Activated CD8-positive, alpha-beta memory T cell treated with anti-CD3 and anti-CD28 coated beads for 24 hours (primary cell): ENCODE measurements around the gene KCNQ1.

Experiments used
- DNase-seq: peaks from one replicate; pipeline ENCODE4 v3.0.0-alpha.2; 2020

KCNQ1 gene

DNA sequence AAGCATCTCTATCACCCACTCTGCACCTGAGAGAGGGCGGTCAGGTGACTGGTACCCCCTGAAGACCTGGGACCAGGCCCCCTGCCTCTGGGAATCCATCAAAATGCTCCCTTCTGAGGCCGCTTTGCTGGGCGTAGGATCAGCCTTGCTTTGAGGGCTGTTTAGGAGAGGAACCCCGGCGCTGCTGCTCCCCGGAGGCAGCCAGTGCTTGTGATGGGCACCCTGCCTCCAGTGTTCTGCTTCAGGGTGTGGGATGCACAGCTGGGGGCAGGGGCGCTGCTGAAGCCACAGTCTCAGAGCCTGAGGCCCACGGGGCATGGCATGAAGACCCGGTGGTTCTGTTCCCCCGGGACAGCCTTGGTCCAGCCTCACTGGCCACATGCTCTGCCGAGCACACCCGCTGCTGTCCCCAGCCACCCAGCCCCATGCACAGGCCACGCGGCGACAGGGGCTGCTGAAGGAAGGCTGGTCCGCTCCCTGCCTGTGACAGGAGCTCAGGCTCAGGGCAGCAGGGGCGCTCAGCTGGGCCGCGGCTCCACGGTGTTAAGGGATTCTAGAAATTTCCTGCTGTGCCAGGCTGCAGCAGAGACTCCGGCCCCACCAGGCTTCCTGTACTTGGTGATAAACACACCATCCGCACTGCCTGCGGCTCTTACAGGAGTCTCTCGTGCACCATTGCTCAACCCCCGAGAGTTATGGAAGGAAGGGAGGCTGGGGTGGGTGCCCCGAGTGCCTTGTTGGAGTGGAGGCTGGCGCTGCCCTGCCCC is 91.0 kb downstream of the KCNQ1 start:
- no peak for DNase-seq

DNA sequence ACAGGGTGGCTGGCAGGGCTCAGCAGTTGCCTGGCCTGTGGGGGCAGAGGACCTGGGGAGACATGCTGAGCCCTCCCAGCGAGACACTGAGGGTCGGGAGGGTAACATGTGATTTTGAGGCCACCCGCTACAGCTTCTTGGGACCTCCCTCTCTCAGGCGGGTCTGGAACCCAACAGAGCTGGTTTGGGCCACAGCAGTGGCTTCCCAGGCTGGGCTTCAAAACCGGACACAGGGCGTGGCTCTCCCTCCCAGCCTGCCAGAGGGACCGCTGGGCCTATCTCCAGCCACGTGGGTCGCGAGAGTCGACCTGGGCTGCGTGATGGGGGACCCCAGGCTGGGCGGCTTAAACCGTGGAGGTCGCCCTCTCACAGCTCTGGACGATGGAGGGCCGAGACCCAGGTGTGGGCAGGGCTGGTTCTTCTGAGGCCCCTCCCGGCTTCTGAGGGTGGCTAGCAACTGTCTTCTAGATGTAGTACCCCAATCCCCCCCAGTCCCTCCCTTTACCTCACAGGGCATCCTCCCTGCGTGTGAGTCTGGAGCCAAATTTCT is 91.7 kb downstream of the KCNQ1 start:
- no peak for DNase-seq

DNA sequence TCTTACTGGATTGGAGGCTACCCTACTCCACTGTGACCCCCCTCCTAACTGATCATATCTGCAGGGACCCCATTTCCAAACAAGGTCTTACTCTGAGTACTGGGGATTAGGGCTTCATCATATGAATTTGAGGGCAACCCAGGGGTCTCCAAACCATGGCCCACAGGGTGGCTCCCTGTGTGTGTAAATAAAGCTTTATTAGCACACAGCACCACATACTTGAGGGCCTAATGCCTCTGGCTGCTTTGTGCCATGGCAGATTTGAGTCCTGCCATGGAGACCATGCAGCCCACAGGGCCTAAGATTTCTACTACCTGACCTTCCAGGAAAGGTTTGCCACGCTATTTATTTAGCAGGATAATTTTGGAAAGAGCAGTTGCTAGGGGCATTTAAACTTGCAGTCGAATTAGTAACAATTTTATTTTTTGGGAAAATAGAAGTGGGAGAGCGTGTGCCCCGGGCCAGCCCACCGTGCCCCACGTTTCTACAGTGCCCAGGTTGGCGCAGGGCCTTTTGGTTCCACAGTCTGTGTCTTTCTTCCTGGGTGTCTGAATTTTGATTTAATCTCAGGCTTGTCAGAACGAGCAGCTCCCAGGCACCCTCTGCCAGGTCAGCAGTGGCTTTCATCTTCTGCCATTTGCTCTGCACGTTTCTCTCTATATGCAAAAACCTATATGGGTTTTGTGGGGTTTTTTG is 92.3 kb downstream of the KCNQ1 start:
- no peak for DNase-seq

DNA sequence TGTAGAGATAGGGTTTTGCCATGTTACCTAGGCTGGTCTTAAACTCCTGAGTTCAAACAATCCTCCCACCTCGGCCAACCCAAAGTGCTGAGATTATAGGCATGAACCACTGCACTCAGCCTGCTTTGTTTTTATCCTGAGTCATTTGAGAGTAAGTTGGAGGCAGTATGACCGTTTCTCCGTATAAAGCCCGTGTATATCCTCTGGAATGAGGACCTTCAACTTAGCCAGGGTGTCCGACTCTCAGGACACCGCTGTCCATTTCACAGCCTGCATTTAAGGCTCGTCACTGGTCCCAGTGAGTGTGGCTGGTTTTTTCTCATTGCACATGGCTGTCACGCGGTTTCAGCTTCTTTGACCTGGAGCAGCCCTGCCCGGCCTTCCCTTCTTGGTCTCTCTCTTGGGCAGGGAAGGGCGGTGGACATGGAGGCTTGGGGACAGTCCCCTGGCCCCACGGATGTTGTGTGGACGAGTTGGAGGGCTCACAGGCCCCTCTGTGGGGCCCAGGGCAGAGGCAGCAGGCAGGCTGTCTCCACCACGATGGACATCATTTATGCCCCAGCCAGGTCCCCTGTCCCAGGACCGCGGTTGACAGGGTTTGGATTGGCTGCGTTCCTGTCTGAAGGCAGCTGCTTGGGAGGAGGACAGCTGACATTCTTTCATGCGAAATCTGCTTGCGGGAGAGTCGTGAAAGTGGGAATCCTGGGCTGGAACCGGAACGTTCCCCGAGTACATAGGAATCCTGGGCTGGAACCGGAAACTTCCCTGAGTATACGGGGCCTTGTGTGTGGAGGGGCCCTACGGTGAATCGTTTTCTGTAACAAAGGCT is 93.3 kb downstream of the KCNQ1 start:
- no peak for DNase-seq

DNA sequence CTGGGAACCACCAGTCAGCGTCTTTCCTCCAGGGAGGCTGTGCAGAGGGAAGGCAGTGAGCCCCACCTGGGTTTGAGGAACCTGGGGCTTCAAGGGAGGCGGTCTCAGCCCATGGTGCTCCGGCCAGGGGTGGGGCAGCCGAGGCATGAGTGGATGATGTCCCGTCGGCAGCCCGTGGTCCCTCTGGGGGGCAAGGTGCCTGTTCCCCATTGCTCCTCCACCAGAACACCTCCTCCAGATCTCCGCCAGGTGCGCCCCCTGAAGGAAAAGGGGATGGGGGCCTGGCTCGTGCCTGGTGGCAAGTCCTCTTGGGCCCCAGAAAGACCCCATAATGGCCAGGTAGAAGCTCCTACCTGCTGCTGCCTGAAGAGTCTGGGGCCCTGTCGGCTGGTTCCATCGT is 94.1 kb downstream of the KCNQ1 start:
- no peak for DNase-seq

DNA sequence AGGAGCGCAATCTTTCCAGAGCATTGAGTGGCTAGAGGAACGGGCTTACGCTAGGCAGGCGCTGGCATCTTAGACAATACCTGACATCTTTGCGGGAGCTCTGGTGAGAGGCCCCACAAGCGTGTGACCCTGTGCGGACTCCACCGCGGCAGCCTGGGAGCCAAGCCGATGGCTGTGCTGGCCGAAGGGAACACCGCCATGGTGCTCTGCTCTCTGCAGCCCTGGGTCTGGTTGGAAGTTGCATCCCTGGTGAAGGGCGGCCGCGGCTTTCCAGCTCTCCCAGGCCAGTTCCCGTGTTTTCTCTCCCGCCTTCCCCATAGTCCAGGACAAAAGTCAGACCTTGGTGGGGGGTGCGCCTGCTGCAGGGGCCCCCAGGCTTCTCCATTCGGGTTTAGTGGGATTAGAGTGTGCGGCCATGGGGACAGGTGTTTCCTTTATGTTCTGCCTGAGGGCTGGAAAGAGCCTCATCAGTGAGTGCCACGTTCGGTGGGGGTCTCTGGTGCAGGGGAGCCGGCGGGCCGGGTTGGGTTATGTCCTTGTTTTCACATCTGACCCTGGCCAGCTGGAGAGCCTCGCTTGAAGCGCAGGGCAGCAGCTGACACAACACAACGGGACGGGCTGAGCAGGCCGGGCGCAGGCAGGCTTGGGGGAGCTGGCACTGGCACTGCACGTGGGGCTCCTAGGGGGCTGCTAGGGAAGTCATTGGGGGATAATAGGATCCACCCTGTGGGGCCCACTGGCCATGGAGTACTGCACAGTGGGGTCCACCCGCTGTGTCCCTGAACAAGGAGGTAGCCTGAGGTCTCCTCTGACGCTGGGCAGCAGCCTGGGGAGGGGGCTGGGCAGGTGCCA is 94.8 kb downstream of the KCNQ1 start:
- DNase-seq = no peak

DNA sequence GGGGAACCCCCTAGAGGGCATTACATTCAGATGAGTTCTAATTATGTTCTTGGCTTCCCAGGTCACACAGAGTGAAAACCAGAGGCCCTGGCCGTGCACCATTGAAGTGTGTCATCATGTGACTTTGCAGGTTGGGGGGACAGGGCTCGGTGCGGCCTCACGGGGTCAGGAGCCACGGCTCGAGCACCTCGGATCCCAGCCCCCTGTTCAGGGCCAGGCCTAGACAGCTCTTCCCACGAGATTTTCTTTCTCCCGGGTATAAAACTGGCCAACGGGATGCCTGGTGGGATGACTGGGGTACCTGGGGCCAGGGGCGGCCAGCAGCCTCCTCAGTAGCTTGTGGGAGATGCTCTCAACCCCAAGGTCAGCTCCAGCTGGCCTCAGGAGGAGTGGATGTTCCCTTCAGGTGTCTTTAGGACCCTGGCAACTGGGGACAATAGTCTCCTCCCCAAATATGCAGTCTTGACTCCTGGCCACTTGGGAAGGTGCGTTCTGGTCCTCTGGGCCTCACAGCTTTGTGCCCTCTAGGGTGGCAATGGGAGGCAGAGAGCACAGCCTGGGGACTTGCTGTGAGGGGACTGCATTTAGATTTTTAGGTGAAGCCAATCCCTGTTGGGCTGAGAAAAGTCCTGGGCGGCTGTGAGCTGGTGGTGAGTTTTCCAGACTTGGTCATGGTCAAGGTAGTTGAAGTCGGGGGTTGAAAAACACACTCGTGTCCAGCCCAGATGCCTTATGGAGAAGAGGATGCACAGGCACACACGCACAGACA is 95.6 kb downstream of the KCNQ1 start:
- DNase-seq = no peak

DNA sequence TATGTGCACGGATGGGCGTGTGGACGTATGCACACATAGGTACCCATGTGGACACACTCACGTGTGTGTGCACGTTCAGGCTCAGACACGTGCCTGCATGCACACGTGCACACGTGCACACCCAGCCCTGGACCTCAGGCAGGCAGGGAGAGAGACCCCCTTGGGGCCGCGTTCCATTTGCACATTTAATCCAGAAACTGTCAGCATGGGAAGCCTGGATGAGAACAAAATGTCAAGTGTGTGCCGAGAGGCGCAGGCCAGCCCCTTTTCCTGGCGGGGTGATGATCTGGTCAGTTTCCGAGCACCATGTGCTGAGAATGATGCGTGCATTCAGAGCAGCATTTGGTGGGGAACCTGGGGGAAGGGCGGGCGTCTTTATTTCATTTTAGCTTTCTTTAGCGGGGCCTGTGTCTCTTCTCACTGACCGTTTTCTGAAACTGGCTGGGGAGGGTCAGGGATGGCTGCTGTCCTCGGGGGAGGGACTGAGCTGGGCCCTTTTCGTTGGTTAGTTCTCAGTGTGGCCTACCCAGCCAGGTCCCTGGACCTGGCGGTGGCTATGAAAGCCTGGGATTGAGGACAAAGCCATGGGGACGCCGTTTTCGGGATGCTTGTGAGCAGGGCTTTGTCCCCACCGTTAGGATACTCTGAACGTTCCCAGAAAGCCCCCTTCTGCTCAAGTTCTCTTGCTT is 96.3 kb downstream of the KCNQ1 start:
- no peak for DNase-seq

DNA sequence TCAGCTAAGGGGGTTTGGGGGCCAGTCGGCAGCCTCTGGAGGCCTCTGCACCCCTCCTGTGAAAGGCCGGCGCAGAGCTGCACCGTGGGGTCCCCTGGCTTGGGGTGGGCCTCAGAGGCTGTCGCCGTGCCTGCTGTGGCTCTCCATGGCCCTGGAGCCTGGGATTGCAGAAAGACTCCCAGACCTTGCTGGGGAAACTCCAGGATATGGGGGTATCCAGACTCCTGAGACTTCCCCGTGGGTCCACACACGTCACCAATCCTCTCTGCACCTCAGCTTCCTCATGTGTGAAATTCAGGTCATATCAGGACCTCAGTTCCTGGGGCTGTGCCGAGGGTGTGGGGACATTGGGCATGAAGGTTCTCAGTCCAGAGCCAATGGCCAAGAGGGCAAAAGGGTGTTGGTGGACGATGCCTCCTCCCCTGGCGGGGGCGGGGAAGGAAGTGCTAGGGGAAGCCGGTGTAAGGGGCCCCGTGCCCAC is 97.1 kb downstream of the KCNQ1 start:
- DNase-seq = no peak

DNA sequence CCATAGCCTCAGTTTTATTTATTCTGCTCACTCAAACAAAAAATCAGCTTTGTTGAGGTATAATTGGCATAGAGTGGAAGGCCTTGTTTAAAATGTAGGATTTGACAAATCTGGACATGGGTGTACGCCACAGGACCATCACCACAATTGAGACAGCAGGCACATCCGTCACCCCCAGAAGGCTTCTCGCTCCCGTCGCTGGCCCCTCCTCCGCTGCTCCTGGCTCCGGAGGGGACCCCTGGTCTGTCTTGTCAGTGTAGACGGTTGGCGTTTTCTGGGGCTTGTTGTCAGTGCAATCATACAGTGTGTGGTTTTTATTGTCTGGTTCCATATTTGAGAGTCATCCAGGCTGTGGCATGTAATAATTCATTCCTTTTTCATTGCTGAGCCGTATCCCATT is 97.6 kb downstream of the KCNQ1 start:
- no peak for DNase-seq

DNA sequence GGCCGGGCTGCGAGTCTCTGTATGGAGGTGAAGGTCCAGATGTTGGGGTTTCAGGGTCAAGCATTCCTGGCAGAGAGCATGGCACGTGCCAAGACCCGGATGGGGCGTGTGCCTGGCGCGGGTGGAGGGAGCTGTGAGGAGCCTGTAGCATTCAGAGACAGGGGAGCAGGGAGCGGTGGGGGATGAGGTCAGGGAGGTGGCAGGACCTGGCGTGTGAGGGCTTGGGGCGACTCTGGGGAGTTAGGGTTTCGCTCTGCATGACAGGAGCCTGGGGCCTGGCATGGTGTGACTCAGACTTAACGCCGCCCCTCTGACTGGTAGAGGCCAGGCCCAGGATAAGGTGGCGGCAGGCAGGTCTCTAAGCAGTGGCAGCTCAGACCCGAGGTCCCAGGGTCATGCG is 103.0 kb downstream of the KCNQ1 start:
- DNase-seq = no peak

DNA sequence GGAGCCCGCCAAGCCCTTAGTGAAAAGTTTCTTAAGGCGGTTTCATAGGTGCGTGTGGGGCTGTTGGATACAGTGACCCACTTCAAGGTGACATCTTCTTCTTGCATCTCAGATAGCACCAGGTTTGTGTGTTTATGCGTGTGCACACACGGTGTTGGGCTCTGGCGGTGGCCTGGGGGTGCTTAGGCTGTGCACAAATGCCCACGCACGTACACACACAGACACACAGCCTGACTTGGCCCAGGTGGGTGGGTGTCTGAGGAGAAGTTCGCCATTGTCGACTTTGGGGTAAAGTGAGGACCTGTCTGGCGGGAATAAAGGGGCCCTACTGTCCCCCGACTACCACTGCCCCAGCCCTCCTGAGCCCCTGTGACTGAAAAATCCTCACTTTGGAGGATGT is 103.8 kb downstream of the KCNQ1 start:
- no peak for DNase-seq

DNA sequence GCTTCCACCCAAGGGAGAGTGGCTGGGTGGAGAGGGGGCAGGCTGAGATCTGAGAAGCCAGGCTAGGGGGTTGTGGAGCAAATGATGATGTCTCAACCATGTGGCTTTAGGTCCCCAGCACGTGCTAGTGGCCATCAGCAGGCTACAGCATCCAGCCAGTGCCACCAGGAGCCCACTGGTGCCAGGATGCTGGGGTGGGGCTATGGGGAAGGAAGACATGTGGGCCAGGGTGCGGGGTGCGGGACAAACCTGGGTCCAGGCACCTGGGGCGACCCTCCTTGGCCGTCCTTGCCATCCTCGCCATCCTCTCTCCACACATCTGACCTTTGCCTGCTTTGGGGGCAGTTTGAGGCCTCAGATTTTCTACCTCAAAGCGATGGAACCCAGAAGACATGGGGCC is 104.3 kb downstream of the KCNQ1 start:
- no peak for DNase-seq

DNA sequence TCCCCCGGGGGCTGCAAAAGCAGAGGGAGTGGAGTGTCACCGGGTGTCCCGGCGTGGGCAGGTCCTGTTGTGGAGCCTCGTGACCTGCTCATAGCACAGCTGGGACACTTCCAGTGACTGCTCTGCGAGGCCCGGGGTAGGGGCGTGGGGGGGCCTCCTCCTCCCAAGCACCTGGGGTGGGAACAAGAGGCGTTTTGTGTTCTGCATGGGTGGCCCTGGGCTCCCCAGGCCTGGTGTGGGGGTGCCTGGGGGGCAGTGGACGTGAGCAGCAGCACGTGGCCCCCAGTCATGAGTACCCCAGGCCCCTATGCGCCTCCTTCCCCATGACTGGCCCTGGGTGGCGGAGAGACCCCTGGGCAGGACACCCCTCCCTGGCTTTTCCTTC is 104.7 kb downstream of the KCNQ1 start:
- DNase-seq = no peak

DNA sequence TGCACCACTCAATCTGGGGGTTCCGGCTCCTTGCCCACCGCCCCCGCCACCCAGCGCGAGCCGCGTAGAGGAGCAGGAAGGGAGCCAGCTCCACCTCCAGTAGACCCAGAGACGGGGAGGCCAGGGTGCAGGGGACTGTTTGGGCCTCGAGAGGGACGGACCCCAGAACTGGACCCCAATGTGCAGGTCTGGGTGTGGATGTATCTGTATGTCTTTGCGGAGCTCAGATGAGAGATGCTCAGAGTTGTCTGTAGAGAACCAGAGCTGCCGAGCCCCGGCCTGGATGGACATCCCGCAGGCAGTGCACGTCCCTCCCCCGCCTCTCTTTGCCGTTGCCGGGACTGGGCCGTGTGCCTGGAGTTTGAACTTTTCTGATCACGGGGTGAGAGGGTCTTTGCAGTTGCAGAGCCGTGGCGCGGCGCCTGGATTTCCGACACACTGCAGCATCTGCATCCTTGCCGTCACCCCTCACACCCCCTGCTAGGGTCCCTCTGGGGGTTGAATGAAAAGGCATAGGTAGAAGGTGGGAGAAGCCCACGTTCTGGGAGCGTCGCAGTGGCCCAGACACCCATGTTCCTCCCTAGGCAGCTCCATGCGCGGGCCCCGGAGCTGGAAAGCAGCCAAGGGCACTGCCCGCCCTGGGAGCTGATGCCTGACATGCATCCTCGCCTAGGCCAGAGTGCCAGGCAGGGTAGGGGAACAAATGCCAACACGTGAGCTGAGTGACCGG is 105.2 kb downstream of the KCNQ1 start:
- DNase-seq = no peak

DNA sequence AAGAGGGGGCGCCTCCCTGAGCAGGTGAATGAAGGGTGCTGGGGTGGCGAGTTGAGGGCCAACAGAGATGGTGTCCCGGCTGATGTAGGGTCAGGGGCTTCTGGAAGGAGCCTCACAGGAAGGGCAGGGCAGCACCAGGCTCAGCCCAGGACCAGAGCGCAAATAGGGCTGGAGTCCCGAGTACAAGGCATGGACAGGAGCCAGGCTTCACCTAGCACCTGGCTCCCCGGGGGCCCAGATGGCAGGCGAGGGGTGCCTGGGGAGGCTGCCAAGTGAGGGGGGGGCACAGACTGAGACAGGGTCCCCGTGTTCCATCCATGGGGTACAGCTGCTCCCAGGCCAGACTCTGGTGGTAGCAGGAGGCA is 105.8 kb downstream of the KCNQ1 start:
- DNase-seq = no peak

DNA sequence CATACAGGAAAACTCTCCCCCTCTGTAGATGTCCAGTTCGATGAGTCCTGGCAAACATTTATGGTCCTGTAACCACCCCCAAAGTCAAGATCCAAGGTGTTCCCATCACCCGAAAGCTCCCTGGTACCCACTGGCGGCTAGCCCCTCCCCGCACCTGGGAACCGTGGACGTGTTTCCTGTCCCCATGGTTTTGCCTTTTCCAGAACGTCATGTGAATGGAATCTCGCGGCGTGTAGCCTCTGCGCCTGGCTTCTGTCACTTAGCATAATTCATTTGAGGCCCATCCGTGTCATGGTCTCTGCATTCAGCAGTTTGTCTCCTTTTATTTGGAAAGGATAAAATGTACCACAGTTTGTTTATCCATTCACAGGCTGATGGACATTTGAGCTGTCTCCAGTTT is 106.3 kb downstream of the KCNQ1 start:
- DNase-seq = no peak

DNA sequence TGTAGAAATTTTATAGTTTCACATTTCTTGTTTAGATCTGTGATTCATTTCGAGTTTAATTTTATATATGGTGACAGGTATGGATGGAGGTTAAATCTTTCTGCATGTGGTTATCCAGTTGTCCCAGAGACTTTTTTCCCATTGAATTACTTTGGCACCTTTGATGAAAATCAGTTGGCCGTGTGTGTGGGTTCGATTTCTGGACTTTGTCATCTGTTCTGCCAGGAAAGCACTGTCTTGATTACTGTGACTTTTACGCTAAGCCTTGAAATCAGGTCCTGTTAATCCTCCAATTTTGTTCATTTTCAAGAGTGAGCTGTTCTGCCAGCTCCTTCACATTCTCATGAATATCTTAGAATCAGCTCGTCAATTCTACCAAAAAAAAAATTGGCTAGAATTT is 107.4 kb downstream of the KCNQ1 start:
- no peak for DNase-seq

DNA sequence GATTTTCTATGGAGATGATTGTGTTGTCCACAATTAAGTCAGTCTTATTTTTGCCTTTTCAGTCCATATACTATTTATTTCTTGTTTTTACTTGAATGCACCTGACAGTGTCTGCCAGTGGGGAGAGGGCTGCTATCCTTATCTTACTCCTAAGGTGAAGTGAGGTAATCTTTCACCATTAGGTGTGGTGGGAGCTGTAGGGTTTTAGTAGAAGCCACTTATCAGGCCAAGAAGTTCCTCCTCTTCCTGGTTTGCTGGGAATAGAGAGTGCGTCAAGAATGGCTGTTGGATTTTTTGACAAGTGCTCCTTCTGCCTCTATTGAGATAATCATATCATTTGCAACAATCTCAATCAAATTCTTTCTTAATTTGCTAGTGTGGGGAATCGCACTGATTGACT is 108.4 kb downstream of the KCNQ1 start:
- DNase-seq = no peak

DNA sequence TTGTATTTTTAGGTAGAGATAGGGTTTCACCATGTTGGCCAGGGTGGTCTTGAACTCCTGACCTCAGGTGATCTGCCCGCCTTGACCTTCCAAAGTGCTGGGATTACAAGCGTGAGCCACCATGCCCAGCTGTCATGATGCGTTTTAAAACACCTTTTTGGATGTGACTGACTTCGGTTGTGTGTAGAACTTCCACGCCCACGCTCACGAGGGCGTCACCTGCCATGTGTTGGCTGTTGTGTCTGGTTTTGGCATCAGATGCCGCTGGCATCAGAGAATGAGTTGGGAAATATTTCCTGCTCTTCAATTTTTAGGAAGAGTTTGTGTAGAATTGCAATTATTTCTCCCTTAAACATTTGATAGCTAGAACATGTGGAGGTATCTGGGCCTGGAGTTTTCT is 109.1 kb downstream of the KCNQ1 start:
- DNase-seq = no peak
